Hindlimb muscle (tissue), 1 donor: ENCODE results near the gene CUL4B. TPM values are rescaled to one million over a fixed set of nuclear protein-coding genes. Genes with fewer than 3 reads are reported as not detected.
"Not testable (repeated sequence)": the region's sequence is repeated elsewhere in the genome, so short reads cannot be mapped to it uniquely, and the experiment has no call there.

Experiments used
- DNase-seq: peaks from one replicate; pipeline ENCODE4 v3.0.0-alpha.2; 2013
- polyA plus RNA-seq: library from polyadenylated mRNA; unstranded; fragments of 120-200 nt; gene quantifications from one replicate; pipeline ENCODE4 v1.2.1, GENCODE V29; 2013; ENCODE audit not compliant: insufficient read length

CUL4B gene
- 25.7 TPM for polyA plus RNA-seq

- DNase-seq: peak; percentile 95
Measured at GRCh38 chrX:120560842-120561633, at the start of gene CUL4B. CUL4B (minus strand) TSS chrX:120560962; CDS start chrX:120560638, 324 bp downstream.

GRCh38 chrX:120604361-120604782, 43.6 kb upstream of the CUL4B start:
- peak; percentile 10 for DNase-seq

- peak; percentile 91 for DNase-seq
Measured at GRCh38 chrX:120603707-120604360, 43.1 kb upstream of the CUL4B start, which contains the start of gene MCTS1. MCTS1 (plus strand) TSS chrX:120604101; CDS start chrX:120604237, 136 bp downstream.

- no peak for DNase-seq
Measured at GRCh38 chrX:120585702-120586101, 24.9 kb upstream of the CUL4B start.

GRCh38 chrX:120575379-120576114, 14.8 kb upstream of the CUL4B start:
- DNase-seq: no peak

- DNase-seq: not testable (repeated sequence)
Measured at GRCh38 chrX:120573806-120574205, 13.0 kb upstream of the CUL4B start.

- no peak for DNase-seq
Measured at GRCh38 chrX:120570011-120570600, 9.3 kb upstream of the CUL4B start.

- no peak for DNase-seq
Measured at GRCh38 chrX:120568609-120569008, 7.8 kb upstream of the CUL4B start.

GRCh38 chrX:120568035-120568434, 7.3 kb upstream of the CUL4B start:
- DNase-seq: no peak

- no peak for DNase-seq
Measured at GRCh38 chrX:120566817-120567216, 6.1 kb upstream of the CUL4B start.

GRCh38 chrX:120564925-120565324, 4.2 kb upstream of the CUL4B start:
- DNase-seq: no peak

- DNase-seq: no peak
Measured at GRCh38 chrX:120562569-120562926, 1.8 kb upstream of the CUL4B start.

- DNase-seq: no peak
Measured at GRCh38 chrX:120561634-120562568, 1.1 kb upstream of the CUL4B start.

- no peak for DNase-seq
Measured at GRCh38 chrX:120560405-120560841, 339 bp downstream of the CUL4B start.

GRCh38 chrX:120559804-120560203, 958 bp downstream of the CUL4B start:
- no peak for DNase-seq

GRCh38 chrX:120556251-120556650, 4.5 kb downstream of the CUL4B start:
- no peak for DNase-seq

GRCh38 chrX:120549483-120550452, 11.0 kb downstream of the CUL4B start:
- DNase-seq: no peak

- DNase-seq: no peak
Measured at GRCh38 chrX:120536061-120536460, 24.7 kb downstream of the CUL4B start.

- DNase-seq: no peak
Measured at GRCh38 chrX:120534413-120535205, 26.2 kb downstream of the CUL4B start.
